DMS114 treated with DMSO at 0.1 percent for 48 hours (cell line): ENCODE results near the gene ZNF77.
A peak's percentile ranks its signal among the peaks of the same experiment; 100 is the strongest.
"Not testable (repeated sequence)": the region's sequence is repeated elsewhere in the genome, so short reads cannot be mapped to it uniquely, and the experiment has no call there.

Experiments used
- DNase-seq: peaks from one replicate; lab custom pipeline; 2025; ENCODE audit not compliant: unreplicated experiment; lab: John Stamatoyannopoulos, UW

ZNF77 gene

GRCh38 chr19:2970201-2970835, 25.5 kb upstream of the ZNF77 start:
- no peak for DNase-seq

GRCh38 chr19:2969104-2969504, 24.3 kb upstream of the ZNF77 start:
- no peak for DNase-seq

GRCh38 chr19:2967972-2968371, 23.2 kb upstream of the ZNF77 start:
- DNase-seq, result no peak

GRCh38 chr19:2964874-2965273, 20.1 kb upstream of the ZNF77 start:
- DNase-seq, result no peak

- DNase-seq, result not testable (repeated sequence)
Measured at GRCh38 chr19:2963631-2964030, 18.9 kb upstream of the ZNF77 start.

- no peak for DNase-seq
Measured at GRCh38 chr19:2963122-2963521, 18.4 kb upstream of the ZNF77 start.

- peak; percentile 28 for DNase-seq
Measured at GRCh38 chr19:2962018-2962670, 17.4 kb upstream of the ZNF77 start.

- no peak for DNase-seq
Measured at GRCh38 chr19:2960120-2960519, 15.3 kb upstream of the ZNF77 start.

GRCh38 chr19:2957160-2957559, 12.4 kb upstream of the ZNF77 start:
- no peak for DNase-seq

GRCh38 chr19:2952953-2953481, 8.2 kb upstream of the ZNF77 start:
- DNase-seq, result no peak

- DNase-seq, result peak; percentile 93
Measured at GRCh38 chr19:2950286-2951124, 5.7 kb upstream of the ZNF77 start.

GRCh38 chr19:2949939-2950285, 5.1 kb upstream of the ZNF77 start:
- no peak for DNase-seq

GRCh38 chr19:2945575-2946184, 909 bp upstream of the ZNF77 start:
- no peak for DNase-seq

GRCh38 chr19:2944403-2944774, 382 bp downstream of the ZNF77 start:
- DNase-seq, result no peak

GRCh38 chr19:2942928-2943640, 1.7 kb downstream of the ZNF77 start:
- DNase-seq, result no peak

- not testable (repeated sequence) for DNase-seq
Measured at GRCh38 chr19:2935863-2936262, 8.9 kb downstream of the ZNF77 start.

- no peak for DNase-seq
Measured at GRCh38 chr19:2933490-2933910, 11.3 kb downstream of the ZNF77 start.

- no peak for DNase-seq
Measured at GRCh38 chr19:2927032-2927430, 17.7 kb downstream of the ZNF77 start.

GRCh38 chr19:2926341-2927031, 18.3 kb downstream of the ZNF77 start:
- no peak for DNase-seq

- DNase-seq, result no peak
Measured at GRCh38 chr19:2923510-2923909, 21.3 kb downstream of the ZNF77 start.
